PFSK-1 (cell line): ENCODE results near the gene VGF.

Experiments used
- FOXP2 ChIP-seq: optimal IDR thresholded peaks from 2 replicates; pipeline ENCODE3; 2011; ENCODE audit warnings: borderline replicate concordance, control low read depth, inconsistent platforms; ENCODE audit not compliant: insufficient read depth; ENCODE audit errors: extremely low read length, extremely low read depth
- POLR2AphosphoS5 ChIP-seq: IDR thresholded peaks from 2 replicates; pipeline ENCODE4 v1.6.1; 2012; ENCODE audit warnings: low read depth, mild to moderate bottlenecking, control low read depth, low read length, moderate library complexity
- SIN3A ChIP-seq: IDR thresholded peaks from 2 replicates; pipeline ENCODE4 v1.6.1; 2012; ENCODE audit warnings: mild to moderate bottlenecking, low read length, moderate library complexity, borderline replicate concordance; ENCODE audit not compliant: insufficient read depth
- TAF1 ChIP-seq: IDR thresholded peaks from 2 replicates; pipeline ENCODE4 v1.6.1; 2012; ENCODE audit warnings: low read length, control low read depth, borderline replicate concordance; ENCODE audit not compliant: insufficient read depth
- TF ChIP-seq, protein P1 (sequence below), 2 experiments: IDR thresholded peaks; 2 replicates each; pipeline versions ENCODE4 v1.6.1 to v1.8.0; 2011 to 2012; ENCODE audit warnings: low read depth in 2 of 2, low read length in 2 of 2, control low read depth in 1 of 2, inconsistent platforms in 1 of 2, mild to moderate bottlenecking in 1 of 2, moderate library complexity in 1 of 2; ENCODE audit not compliant: insufficient read depth in 1 of 2

Gene VGF

DNA sequence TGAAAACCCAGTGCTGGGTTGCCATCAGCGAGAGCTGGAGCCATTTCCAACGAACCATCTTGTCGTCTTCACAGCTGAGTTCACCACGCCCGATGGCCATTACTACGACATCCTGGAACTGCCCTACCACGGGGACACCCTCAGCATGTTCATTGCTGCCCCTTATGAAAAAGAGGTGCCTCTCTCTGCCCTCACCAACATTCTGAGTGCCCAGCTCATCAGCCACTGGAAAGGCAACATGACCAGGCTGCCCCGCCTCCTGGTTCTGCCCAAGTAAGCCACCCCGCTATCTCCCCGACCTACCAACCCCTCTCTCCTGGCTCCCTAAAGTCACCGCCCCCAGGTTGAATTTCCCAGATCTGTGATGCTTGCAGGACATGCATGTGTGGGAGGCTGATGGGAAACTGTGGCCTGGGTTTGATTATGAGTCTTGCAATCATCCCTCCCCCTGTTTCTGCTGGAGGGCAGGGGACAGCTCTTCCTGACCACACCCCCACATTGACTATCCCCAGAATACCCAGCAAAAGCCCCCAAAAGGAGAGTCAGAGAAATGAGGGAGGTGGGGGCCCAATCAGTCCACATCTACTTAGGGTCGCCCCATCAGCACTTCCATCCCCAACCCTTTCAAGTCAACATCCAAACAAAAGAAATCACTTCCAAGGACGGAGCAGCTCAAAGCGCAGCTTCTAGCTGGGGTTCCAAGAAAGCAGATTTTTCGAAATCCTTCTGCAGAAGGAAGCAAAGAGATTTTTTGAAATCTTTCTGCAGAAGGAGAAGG, 31.6 kb downstream of the VGF start:
- no peak for TF ChIP-seq TAF1
- no peak for TF ChIP-seq FOXP2

DNA sequence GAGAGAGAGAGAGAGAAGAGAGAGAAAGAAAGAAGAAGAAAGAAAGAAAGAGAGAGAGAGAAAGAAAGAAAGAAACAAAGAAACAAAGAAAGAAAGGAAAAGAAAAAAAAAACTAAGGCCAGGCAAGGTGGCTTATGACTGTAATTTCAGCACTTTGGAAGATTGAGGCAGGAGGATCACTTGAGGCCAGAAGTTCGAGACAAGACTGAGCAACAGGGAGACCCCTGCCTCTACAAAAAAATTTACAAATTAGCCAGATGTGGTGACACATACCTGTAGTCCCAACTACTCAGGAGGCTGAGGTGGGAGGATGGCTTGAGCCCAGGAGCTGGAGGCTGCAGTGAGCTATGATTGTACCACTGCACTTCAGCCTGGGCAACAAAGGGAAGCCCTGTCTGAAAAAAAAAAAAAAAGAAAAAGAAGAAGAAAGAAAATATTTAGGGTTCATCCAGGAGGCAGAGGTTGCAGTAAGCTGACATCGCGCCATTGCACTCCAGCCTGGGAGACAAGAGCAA, 35.7 kb downstream of the VGF start:
- TF ChIP-seq SIN3A (no peak), POLR2AphosphoS5 (no peak), FOXP2 (no peak), TAF1 (no peak)
- TF ChIP-seq, protein P1, sequence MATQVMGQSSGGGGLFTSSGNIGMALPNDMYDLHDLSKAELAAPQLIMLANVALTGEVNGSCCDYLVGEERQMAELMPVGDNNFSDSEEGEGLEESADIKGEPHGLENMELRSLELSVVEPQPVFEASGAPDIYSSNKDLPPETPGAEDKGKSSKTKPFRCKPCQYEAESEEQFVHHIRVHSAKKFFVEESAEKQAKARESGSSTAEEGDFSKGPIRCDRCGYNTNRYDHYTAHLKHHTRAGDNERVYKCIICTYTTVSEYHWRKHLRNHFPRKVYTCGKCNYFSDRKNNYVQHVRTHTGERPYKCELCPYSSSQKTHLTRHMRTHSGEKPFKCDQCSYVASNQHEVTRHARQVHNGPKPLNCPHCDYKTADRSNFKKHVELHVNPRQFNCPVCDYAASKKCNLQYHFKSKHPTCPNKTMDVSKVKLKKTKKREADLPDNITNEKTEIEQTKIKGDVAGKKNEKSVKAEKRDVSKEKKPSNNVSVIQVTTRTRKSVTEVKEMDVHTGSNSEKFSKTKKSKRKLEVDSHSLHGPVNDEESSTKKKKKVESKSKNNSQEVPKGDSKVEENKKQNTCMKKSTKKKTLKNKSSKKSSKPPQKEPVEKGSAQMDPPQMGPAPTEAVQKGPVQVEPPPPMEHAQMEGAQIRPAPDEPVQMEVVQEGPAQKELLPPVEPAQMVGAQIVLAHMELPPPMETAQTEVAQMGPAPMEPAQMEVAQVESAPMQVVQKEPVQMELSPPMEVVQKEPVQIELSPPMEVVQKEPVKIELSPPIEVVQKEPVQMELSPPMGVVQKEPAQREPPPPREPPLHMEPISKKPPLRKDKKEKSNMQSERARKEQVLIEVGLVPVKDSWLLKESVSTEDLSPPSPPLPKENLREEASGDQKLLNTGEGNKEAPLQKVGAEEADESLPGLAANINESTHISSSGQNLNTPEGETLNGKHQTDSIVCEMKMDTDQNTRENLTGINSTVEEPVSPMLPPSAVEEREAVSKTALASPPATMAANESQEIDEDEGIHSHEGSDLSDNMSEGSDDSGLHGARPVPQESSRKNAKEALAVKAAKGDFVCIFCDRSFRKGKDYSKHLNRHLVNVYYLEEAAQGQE (IDR thresholded peaks at IDR 0.05; ENCODE audit: insufficient read depth in 1 of 2, low read depth in 2 of 2, low read length in 2 of 2), result no peak

DNA sequence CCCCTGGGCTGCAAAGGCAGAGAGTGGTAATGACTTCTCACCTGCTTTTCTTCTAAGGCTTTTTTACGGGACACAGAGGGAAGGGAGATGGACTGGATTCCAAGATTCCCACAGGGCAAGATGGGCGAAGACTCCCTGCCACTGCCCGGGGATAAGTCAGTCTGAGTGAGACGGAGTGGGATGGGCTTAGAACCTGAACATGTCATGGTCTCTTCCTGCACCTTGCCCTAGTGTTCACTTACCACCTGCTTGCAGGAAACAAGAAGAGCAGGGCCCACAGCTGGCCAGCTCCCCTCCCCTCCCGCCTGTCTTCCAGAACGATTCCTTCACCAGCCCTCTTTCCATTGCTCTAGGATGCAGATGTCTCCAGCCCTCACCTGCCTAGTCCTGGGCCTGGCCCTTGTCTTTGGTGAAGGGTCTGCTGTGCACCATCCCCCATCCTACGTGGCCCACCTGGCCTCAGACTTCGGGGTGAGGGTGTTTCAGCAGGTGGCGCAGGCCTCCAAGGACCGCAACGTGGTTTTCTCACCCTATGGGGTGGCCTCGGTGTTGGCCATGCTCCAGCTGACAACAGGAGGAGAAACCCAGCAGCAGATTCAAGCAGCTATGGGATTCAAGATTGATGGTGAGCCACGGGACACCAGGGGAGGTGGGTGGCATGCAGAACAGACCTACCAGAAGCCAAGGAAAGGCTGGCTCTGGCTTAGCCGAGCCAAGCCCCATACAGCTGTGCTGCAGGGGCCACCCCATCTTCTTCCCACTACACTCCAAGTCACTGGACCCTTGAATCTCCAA, 37.1 kb downstream of the VGF start:
- TF ChIP-seq SIN3A (no peak), TAF1 (no peak), FOXP2 (no peak), POLR2AphosphoS5 (no peak)
- TF ChIP-seq, protein P1 (IDR thresholded peaks at IDR 0.05; ENCODE audit: insufficient read depth in 1 of 2, low read depth in 2 of 2, low read length in 2 of 2), result no peak

DNA sequence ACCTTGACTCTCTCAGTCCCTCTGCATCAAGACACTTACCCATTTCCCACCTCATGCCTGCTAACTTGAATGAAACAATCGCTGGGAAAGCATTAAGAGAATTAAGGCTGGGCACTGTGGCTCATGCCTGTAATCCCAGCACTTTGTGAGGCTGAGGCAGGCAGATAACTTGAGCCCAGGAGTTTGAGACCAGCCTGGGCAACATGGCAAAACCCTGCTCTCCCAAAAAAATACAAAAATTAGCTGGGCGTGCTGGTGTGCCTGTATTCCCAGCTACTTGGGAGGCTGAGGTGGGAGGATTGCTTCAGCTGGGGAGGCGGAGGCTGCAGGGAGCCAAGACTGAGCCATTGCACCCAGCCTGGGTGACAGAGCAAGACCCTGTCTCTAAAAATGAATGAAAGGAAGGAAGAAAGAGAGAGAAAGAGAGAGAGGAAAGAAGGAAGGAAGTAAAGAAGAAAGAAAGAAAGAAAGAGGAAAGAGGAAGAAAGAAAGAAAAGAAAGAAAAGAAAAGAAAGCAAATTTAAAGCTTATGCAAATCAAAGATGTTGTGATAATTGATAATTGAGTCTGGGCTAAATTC, 37.8 kb downstream of the VGF start:
- TF ChIP-seq FOXP2, result no peak

DNA sequence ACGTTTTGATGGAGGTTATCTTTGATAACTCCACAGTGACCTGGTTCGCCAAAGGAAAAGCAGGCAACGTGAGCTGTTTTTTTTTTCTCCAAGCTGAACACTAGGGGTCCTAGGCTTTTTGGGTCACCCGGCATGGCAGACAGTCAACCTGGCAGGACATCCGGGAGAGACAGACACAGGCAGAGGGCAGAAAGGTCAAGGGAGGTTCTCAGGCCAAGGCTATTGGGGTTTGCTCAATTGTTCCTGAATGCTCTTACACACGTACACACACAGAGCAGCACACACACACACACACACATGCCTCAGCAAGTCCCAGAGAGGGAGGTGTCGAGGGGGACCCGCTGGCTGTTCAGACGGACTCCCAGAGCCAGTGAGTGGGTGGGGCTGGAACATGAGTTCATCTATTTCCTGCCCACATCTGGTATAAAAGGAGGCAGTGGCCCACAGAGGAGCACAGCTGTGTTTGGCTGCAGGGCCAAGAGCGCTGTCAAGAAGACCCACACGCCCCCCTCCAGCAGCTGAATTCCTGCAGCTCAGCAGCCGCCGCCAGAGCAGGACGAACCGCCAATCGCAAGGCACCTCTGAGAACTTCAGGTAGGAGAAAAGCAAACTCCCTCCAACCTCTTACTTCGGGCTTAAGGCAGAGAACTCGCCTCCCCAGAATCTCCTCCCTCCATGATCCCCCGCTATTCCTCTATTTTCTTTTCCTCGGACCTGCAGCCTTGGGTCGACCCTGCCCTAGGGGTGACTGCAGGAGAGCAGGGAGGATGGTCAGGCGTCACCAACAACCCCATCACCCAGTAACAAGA, 38.5 kb downstream of the VGF start, which contains the start of gene SERPINE1:
TSS of gene SERPINE1 (plus strand) at position 454 of the 809 bp plus-strand sequence. CDS start 1,290 bp downstream, outside the sequence.
- no peak for TF ChIP-seq TAF1
- TF ChIP-seq, protein P1 (IDR thresholded peaks at IDR 0.05; ENCODE audit: insufficient read depth in 1 of 2, low read depth in 2 of 2, low read length in 2 of 2), result no peak
- peak; percentile 73 for TF ChIP-seq POLR2AphosphoS5
- TF ChIP-seq FOXP2, result peak; percentile 95
- TF ChIP-seq SIN3A, result peak; percentile 57; the same call in 1 of the 2 replicates
